A549 (cell line): ENCODE measurements around the gene UBE2N.

Experiments used
- POLR2A ChIP-seq: IDR thresholded peaks from 2 replicates; pipeline ENCODE4 v1.6.1; 2012; ENCODE audit warnings: mild to moderate bottlenecking, low read length
- SREBF2 ChIP-seq: fragments of 450-650 bp; IDR thresholded peaks from 2 replicates; pipeline ENCODE4 v1.6.1; 2014; ENCODE audit warnings: mild to moderate bottlenecking, moderate library complexity
- TF ChIP-seq, protein P1 (sequence below): fragments of 200-600 bp; sonication (generic); IDR thresholded peaks from 2 replicates; pipeline ENCODE4 v1.6.1; 2016; ENCODE audit warnings: antibody characterized with exemption, mild to moderate bottlenecking, moderate library complexity

GRCh38 chr12:93460003-93460402, 18.3 kb upstream of the UBE2N start:
- TF ChIP-seq POLR2A (no peak), SREBF2 (no peak)
- TF ChIP-seq, protein P1, sequence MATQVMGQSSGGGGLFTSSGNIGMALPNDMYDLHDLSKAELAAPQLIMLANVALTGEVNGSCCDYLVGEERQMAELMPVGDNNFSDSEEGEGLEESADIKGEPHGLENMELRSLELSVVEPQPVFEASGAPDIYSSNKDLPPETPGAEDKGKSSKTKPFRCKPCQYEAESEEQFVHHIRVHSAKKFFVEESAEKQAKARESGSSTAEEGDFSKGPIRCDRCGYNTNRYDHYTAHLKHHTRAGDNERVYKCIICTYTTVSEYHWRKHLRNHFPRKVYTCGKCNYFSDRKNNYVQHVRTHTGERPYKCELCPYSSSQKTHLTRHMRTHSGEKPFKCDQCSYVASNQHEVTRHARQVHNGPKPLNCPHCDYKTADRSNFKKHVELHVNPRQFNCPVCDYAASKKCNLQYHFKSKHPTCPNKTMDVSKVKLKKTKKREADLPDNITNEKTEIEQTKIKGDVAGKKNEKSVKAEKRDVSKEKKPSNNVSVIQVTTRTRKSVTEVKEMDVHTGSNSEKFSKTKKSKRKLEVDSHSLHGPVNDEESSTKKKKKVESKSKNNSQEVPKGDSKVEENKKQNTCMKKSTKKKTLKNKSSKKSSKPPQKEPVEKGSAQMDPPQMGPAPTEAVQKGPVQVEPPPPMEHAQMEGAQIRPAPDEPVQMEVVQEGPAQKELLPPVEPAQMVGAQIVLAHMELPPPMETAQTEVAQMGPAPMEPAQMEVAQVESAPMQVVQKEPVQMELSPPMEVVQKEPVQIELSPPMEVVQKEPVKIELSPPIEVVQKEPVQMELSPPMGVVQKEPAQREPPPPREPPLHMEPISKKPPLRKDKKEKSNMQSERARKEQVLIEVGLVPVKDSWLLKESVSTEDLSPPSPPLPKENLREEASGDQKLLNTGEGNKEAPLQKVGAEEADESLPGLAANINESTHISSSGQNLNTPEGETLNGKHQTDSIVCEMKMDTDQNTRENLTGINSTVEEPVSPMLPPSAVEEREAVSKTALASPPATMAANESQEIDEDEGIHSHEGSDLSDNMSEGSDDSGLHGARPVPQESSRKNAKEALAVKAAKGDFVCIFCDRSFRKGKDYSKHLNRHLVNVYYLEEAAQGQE = no peak
